Karpas-422 (cell line): Measurements from ENCODE around the gene WBP2NL. TPM values are rescaled to one million over a fixed set of nuclear protein-coding genes. Genes with fewer than 3 reads are reported as not detected.
A peak's percentile ranks its signal among the peaks of the same experiment; 100 is the strongest.

Experiments used
- DNase-seq: peaks from one replicate; pipeline ENCODE4 v3.0.0-alpha.2; 2015
- H2AFZ ChIP-seq: fragments of 200-600 bp; sonication (generic); 2 replicates; pipeline ENCODE4 v1.6.1; 2014; ENCODE audit warnings: antibody characterized with exemption, low read length, mixed read lengths
- H3K27ac ChIP-seq: fragments of 200-600 bp; sonication (generic); 2 replicates; pipeline ENCODE4 v1.5.1; 2014; ENCODE audit warnings: mild to moderate bottlenecking, low read length, moderate library complexity
- H3K27me3 ChIP-seq: fragments of 200-600 bp; sonication (generic); 2 replicates; pipeline ENCODE4 v1.6.1; 2014; ENCODE audit warnings: low read length, mixed read lengths
- H3K36me3 ChIP-seq: fragments of 200-600 bp; sonication (generic); 2 replicates; pipeline ENCODE4 v1.6.1; 2014; ENCODE audit warnings: low read length, mixed read lengths; ENCODE audit not compliant: insufficient read depth
- H3K4me1 ChIP-seq: fragments of 200-600 bp; sonication (generic); 2 replicates; pipeline ENCODE4 v1.6.1; 2014; ENCODE audit warnings: mild to moderate bottlenecking, low read length, mixed read lengths
- H3K4me2 ChIP-seq: fragments of 200-600 bp; sonication (generic); 2 replicates; pipeline ENCODE4 v1.6.1; 2014; ENCODE audit warnings: low read length, low read depth, mild to moderate bottlenecking; ENCODE audit not compliant: poor library complexity, severe bottlenecking
- H3K4me3 ChIP-seq: fragments of 200-600 bp; sonication (generic); 2 replicates; pipeline ENCODE4 v1.5.1; 2014; ENCODE audit warnings: mild to moderate bottlenecking, antibody characterized with exemption, low read length, mixed read lengths
- H3K79me2 ChIP-seq: fragments of 200-600 bp; sonication (generic); 2 replicates; pipeline ENCODE4 v1.6.1; 2014; ENCODE audit warnings: mild to moderate bottlenecking, low read length, mixed read lengths
- H3K9ac ChIP-seq: fragments of 200-600 bp; sonication (generic); 2 replicates; pipeline ENCODE4 v1.6.0; 2014; ENCODE audit warnings: low read length
- H3K9me2 ChIP-seq: fragments of 200-600 bp; sonication (generic), shearing (Covaris generic); replicated peaks from 2 replicates; pipeline ENCODE4 v1.6.0; 2014; ENCODE audit warnings: mild to moderate bottlenecking, low read length, moderate library complexity; ENCODE audit not compliant: insufficient read depth
- H3K9me3 ChIP-seq: fragments of 300-700, 200-600 bp; sonication (generic); 2 replicates; pipeline ENCODE4 v1.6.1; 2014; ENCODE audit warnings: low read length, mixed read lengths
- H4K20me1 ChIP-seq: fragments of 200-600 bp; sonication (generic); 2 replicates; pipeline ENCODE4 v1.6.1; 2014; ENCODE audit warnings: mild to moderate bottlenecking, antibody characterized with exemption, low read length, low read depth; ENCODE audit not compliant: insufficient read depth
- total RNA-seq: library from RNA; depleted of rRNA; stranded (reverse); fragments of >200 nt; shearing (Covaris generic); gene quantifications from 2 replicates; pipeline ENCODE4 v1.2.3, GENCODE V29; 2014; ENCODE audit warnings: low replicate concordance

WBP2NL gene
- total RNA-seq, 1 experiment from 2014 or later: 0.19 TPM

GRCh38 chr22:41964112-41964491 lies 34.5 kb upstream of the WBP2NL start:
- Histone ChIP-seq H3K9ac (no peak overlapping the region), H3K9me2 (no peaks in the 10 kb centered on the region), H3K4me3 (no peak overlapping the region), H3K36me3 (no peaks in the 10 kb centered on the region), H3K4me1 (peaks cover 11% of the 10 kb centered on the region), H4K20me1 (no peaks in the 10 kb centered on the region), H2AFZ (no peak overlapping the region), H3K27ac (no peak overlapping the region), H3K4me2 (no peak overlapping the region), H3K9me3 (no peaks in the 10 kb centered on the region), H3K27me3 (no peaks in the 10 kb centered on the region), H3K79me2 (no peaks in the 10 kb centered on the region)
- no peak for DNase-seq

GRCh38 chr22:41966225-41966606 lies 32.4 kb upstream of the WBP2NL start:
- no peaks in the 10 kb centered on the region for H3K9me2 ChIP-seq
- H3K4me1 ChIP-seq: no peaks in the 10 kb centered on the region
- no peak overlapping the region for H3K9ac ChIP-seq
- no peaks in the 10 kb centered on the region for H3K36me3 ChIP-seq
- H4K20me1 ChIP-seq: no peaks in the 10 kb centered on the region
- H3K4me3 ChIP-seq: no peak overlapping the region
- no peaks in the 10 kb centered on the region for H3K9me3 ChIP-seq
- no peak for DNase-seq
- H3K4me2 ChIP-seq: no peak overlapping the region
- no peak overlapping the region for H3K27ac ChIP-seq
- H3K79me2 ChIP-seq: no peaks in the 10 kb centered on the region
- no peak overlapping the region for H2AFZ ChIP-seq
- H3K27me3 ChIP-seq: no peaks in the 10 kb centered on the region

- Histone ChIP-seq H3K4me3 (no peak overlapping the region), H2AFZ (no peak overlapping the region), H3K27me3 (no peaks in the 10 kb centered on the region), H4K20me1 (no peaks in the 10 kb centered on the region), H3K9ac (no peak overlapping the region), H3K79me2 (no peaks in the 10 kb centered on the region), H3K36me3 (no peaks in the 10 kb centered on the region), H3K27ac (no peak overlapping the region), H3K9me2 (no peaks in the 10 kb centered on the region), H3K4me1 (no peaks in the 10 kb centered on the region), H3K9me3 (no peaks in the 10 kb centered on the region), H3K4me2 (no peak overlapping the region)
- DNase-seq: peak; percentile 88
These were observed 31.9 kb upstream of the WBP2NL start for GRCh38 chr22:41966607-41967240.

GRCh38 chr22:41968601-41969000 lies 30.0 kb upstream of the WBP2NL start:
- Histone ChIP-seq H3K27ac (no peak overlapping the region), H3K9me2 (no peaks in the 10 kb centered on the region)

GRCh38 chr22:41969110-41969646 lies 29.4 kb upstream of the WBP2NL start, which contains the start of gene SEPTIN3:
TSS of gene SEPTIN3 (plus strand) at chr22:41969443. CDS start at chr22:41971493, 2,050 bp downstream.
- Histone ChIP-seq H3K4me3 (no peak within 1 kb of the TSS), H4K20me1 (no peaks in the 10 kb centered on the region), H3K9me3 (no peaks in the 10 kb centered on the region), H3K4me1 (no peaks in the 10 kb centered on the region), H3K36me3 (no peaks in the 10 kb centered on the region), H3K4me2 (no peak within 1 kb of the TSS), H2AFZ (no peak within 1 kb of the TSS), H3K9ac (no peak within 1 kb of the TSS), H3K79me2 (no peaks in the 10 kb centered on the region), H3K27me3 (no peaks in the 10 kb centered on the region), H3K27ac (no peak within 1 kb of the TSS), H3K9me2 (no peaks in the 10 kb centered on the region)
- no peak for DNase-seq

More at GRCh38 chr22:41968601-41969000, 30.0 kb upstream of the WBP2NL start:
- no peak for DNase-seq
- Histone ChIP-seq H4K20me1 (no peaks in the 10 kb centered on the region), H3K79me2 (no peaks in the 10 kb centered on the region), H3K9me3 (no peaks in the 10 kb centered on the region), H3K36me3 (no peaks in the 10 kb centered on the region), H3K27me3 (no peaks in the 10 kb centered on the region), H2AFZ (no peak overlapping the region), H3K4me3 (no peak overlapping the region), H3K4me1 (no peaks in the 10 kb centered on the region), H3K9ac (no peak overlapping the region), H3K4me2 (no peak overlapping the region)

- Histone ChIP-seq H3K4me2 (no peak overlapping the region), H3K27ac (no peak overlapping the region), H3K9ac (no peak overlapping the region), H2AFZ (no peak overlapping the region), H3K4me3 (no peak overlapping the region), H3K9me2 (no peaks in the 10 kb centered on the region), H3K9me3 (no peaks in the 10 kb centered on the region), H3K4me1 (no peaks in the 10 kb centered on the region), H4K20me1 (no peaks in the 10 kb centered on the region), H3K36me3 (no peaks in the 10 kb centered on the region), H3K79me2 (no peaks in the 10 kb centered on the region), H3K27me3 (no peaks in the 10 kb centered on the region)
- DNase-seq: no peak
These were observed 28.0 kb upstream of the WBP2NL start for GRCh38 chr22:41970601-41971000.

GRCh38 chr22:41971431-41971830 lies 27.2 kb upstream of the WBP2NL start:
- no peak overlapping the region for H3K27ac ChIP-seq
- no peaks in the 10 kb centered on the region for H4K20me1 ChIP-seq
- H2AFZ ChIP-seq: no peak overlapping the region
- no peak overlapping the region for H3K4me2 ChIP-seq
- no peak overlapping the region for H3K9ac ChIP-seq
- no peak overlapping the region for H3K4me3 ChIP-seq
- no peaks in the 10 kb centered on the region for H3K4me1 ChIP-seq
- H3K79me2 ChIP-seq: no peaks in the 10 kb centered on the region
- no peaks in the 10 kb centered on the region for H3K27me3 ChIP-seq
- DNase-seq: no peak
- no peaks in the 10 kb centered on the region for H3K9me2 ChIP-seq
- no peaks in the 10 kb centered on the region for H3K9me3 ChIP-seq
- no peaks in the 10 kb centered on the region for H3K36me3 ChIP-seq

- Histone ChIP-seq H3K4me3 (no peak overlapping the region), H3K27me3 (no peaks in the 10 kb centered on the region), H3K36me3 (no peaks in the 10 kb centered on the region), H3K27ac (no peak overlapping the region), H3K9me2 (no peaks in the 10 kb centered on the region), H3K4me2 (no peak overlapping the region), H3K9ac (no peak overlapping the region), H2AFZ (no peak overlapping the region), H3K4me1 (no peaks in the 10 kb centered on the region), H3K79me2 (no peaks in the 10 kb centered on the region), H4K20me1 (no peaks in the 10 kb centered on the region), H3K9me3 (no peaks in the 10 kb centered on the region)
- no peak for DNase-seq
These were observed 23.8 kb upstream of the WBP2NL start for GRCh38 chr22:41974691-41975290.
